HG02678 (cell line): ENCODE results near the gene SRSF12.
"Not testable (repeated sequence)": the region's sequence is repeated elsewhere in the genome, so short reads cannot be mapped to it uniquely, and the experiment has no call there.

Experiments used
- ATAC-seq: cut with Tn5 transposase; IDR thresholded peaks from one replicate; pipeline ENCODE4 v1.9.1; 2021; ENCODE audit warnings: mild to moderate bottlenecking, moderate library complexity; ENCODE audit not compliant: unreplicated experiment

The SRSF12 gene

GRCh38 chr6:89131599-89131998 is 13.7 kb upstream of the SRSF12 start:
- ATAC-seq = no peak

DNA sequence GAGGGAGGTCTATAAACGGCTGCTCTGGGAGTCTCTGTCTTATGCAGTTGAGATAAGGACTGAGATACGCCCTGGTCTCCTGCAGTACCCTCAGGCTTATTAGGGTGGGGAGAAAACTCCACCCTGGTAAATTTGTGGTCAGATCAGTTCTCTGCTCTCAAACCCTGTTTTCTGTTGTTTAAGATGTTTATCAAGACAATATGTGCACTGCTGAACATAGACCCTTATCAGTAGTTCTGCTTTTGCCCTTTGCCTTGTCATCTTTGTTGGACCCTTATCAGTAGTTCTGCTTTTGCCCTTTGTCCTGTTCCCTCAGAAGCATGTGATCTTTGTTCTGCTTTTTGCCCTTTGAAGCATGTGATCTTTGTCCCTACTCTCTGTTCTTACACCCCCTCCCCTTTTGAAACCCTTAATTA is 10.4 kb upstream of the SRSF12 start:
- ATAC-seq = not testable (repeated sequence)

DNA sequence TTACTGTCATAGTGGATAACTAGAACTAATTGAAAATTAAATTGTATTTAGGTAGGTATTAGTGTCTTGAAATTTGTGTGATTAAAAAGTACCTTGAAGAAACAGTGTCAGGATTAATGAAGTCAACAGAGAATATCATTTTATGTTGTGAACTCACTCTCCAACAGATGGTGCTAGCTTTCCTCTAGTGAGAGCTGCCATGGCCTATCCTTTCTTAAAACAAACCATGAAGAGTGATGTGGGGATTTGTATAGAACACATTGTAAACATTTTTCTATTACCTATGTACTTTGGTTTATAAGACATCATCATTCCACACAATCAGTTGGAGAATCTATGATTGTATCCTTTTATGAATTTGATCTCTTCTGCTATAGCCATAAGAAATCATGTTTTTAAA is 4.8 kb upstream of the SRSF12 start:
- ATAC-seq = peak; percentile 64

DNA sequence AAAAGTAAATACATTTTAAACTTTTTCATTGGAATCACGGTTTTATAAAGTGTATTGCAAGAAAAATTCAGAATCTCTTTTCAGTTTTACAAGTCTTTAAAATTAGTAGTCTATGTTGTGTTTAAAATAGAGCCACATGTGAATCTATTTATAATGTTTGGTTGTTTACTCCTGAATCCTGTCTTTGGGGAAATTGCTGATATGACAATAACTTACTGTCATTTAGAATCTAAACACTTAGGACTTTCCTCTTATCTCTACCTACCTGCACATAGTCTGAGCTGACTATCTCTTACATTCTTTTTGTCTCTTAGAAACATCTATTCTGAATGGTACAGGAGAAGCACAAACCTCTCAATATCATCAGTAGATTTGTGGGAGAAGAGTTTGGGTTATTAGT is 4.1 kb upstream of the SRSF12 start:
- no peak for ATAC-seq

DNA sequence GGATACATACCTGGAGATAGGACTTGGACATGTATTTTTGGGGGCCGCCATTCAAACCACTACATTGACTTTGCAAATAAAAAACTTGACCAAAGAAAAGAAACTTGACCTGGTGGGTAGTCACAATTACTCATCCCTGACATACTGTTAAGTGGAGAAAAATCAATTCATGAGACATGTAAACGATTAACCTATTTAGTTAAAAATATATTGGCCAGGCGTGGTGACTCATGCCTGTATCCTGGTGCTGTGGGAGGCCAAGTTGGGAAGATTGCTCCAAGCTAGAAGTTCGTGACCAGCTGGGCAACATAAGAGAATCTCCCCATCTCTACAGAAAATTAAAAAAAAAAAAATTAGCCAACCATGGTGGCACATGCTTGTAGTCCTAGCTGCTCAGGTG is 2.5 kb upstream of the SRSF12 start:
- no peak for ATAC-seq

DNA sequence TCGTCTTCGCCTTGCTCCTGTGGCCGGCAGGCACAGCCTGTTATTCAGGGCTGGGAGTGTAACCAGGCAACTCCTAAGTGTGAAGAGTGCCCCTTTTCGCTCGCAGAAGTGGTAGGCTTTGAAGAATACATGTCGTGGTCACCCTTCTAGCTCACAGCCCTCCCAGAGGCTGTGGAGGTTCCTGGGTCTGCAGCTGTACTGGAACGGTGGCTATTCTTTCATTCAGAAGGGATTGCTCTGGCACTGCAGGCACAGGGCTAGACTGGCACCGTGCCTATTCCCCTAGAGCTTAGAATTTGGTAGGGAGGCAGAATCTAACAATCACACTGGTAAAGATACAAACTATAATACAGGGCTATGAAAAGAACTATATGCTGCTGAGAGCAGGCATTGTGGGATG is 1.1 kb upstream of the SRSF12 start:
- no peak for ATAC-seq

DNA sequence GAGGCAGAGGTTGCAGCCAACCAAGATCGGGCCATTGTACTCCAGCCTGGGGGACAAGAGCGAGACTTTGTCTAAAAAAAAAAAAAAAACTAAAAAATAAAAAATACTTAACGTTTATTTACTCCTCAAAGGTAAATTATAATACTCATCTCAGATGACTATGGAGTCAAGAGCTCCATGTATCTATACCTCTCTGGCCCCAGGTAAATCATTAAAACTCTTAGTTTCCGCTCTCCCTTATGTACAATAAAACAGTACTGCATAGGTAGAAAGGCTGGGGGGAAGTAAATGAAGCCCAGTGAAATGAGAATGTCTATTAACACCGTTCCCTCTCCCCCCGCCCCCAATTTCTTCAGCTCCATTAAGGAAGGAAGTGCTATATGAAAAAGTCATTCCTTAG is 1.2 kb downstream of the SRSF12 start:
- ATAC-seq = no peak

DNA sequence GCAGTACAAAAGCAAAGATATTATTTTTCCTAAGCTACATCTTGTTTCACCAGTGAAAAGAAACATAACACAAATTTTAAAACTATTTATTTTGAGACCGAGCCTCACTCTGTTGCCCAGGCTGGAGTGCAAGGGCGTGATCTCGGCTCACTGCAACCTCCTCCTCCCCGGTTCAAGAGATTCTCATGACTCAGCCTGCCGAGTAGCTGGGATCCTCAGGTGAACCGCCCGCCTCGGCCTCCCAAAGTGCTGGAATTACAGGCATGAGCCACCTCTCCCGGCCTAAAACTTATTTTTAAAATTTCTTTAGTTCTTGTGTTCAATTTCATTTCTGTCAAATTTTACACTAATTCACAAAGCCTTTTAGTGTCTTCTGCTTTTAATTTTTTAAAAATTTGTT is 5.9 kb downstream of the SRSF12 start:
- no peak for ATAC-seq

GRCh38 chr6:89110284-89110683 is 7.6 kb downstream of the SRSF12 start:
- ATAC-seq = no peak

- ATAC-seq = no peak
Measured at GRCh38 chr6:89100114-89100513, 17.8 kb downstream of the SRSF12 start.

DNA sequence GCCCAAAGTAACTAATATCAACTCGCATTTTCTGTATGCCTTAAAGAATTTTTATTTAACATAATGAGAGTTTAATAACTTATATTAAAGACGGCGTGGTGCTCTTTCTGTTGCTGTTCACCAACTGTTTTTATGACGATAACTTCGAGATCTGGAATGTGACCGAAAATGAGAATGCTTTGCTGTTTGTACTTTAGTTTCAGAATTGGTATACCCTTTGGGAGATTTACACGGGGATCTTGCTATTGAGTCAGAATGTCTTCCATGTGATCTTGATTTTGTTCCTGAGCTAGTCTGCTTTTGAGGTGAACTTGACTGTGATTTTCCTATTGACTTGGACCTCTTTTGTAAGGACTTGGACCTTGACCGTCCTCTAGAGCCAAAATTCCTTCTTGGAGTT is 19.4 kb downstream of the SRSF12 start:
- ATAC-seq = no peak

DNA sequence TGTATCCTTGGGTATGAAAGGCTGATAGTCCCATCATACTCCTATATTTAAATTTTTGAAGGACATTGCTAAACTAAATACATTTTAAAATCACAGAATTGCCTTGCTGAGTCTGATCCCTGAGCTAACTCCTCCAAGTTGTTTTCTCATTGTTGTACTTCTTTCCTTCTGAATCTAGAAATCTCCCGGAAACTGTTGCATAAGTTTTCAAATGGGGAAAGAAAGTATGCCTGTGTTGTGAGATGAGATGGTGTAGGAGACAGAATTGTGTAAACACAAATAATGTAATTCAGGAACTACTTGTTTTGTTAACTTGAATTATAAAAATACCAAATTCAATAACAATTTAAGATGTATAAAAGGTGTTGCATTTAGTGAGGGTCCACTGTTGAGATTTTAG is 30.0 kb downstream of the SRSF12 start:
- ATAC-seq = no peak

DNA sequence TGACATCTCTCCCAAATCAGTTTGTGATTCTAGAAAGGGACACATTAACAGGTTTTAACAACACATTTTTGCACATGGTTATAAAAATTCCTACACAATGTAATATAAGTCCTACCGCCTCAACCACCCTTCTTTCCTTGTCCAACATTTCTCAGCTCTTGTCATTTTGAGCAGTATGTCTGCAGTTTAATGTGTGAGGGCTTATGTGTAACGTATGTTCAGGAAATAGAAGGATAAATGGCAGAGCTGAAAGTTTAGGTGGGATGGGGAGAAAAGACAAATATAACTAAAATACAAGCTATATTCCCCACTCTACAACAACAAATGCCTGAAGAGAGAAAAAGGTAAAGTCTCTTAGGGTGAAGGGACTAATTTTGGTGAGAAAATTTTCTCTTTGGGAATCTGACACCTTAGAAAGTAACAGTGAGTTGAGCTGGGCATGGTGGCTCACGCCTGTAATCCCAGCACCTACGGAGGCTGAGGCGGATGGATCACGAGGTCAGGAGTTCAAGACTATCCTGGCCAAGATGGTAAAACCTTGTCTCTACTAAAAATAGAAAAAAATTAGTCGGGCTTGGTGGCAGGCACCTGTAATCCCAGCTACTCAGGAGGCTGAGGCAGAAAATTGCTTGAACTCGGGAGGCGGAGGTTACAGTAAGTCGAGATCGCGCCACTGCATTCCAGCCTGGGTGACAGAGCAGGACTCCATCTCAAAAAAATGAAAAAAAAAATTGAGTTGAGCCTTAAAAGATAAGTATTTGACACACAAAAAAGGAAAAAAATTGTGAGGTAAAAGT is 32.3 kb downstream of the SRSF12 start:
- ATAC-seq = no peak

GRCh38 chr6:89084954-89085353 is 32.9 kb downstream of the SRSF12 start:
- ATAC-seq = no peak

DNA sequence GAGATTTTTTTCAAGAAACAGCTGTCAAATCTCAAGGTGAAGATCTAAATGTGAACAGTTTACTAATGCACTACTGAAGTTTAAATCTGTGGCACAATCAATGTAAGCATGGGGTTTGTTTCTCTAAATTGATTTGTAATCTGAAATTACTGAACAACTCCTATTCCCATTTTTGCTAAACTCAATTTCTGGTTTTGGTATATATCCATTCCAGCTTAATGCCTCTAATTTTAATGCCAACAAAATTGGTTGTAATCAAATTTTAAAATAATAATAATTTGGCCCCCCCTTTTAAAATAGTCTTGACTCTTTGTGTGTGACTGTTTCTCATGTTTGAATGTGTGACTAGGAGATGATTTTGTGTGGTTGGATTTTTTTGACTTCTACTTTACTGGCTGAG is 33.3 kb downstream of the SRSF12 start:
- no peak for ATAC-seq

DNA sequence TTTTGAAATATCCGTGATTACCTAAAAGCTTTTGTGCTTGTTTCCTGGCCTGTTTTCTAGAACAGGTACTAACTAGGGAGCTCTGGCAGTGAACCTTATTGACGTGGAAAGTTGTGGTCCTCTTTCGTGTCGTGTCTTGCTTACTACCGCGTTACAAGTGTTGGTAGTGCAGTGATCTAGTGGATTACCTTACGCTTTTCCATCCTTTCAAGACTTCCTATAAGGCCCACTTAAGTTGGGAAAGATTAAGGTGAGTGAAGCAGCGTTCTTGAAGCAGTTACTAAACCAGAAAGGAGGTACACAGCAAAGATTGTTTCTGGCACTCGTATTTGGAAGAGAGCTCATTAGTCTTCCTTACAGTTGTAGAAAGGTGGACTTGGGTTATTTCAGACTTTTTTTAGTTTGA is 35.4 kb downstream of the SRSF12 start:
- no peak for ATAC-seq

- ATAC-seq = peak; percentile 62
Measured at GRCh38 chr6:89081423-89082322, 36.2 kb downstream of the SRSF12 start.

- ATAC-seq = peak; percentile 0
Measured at GRCh38 chr6:89081129-89081422, 36.8 kb downstream of the SRSF12 start.

DNA sequence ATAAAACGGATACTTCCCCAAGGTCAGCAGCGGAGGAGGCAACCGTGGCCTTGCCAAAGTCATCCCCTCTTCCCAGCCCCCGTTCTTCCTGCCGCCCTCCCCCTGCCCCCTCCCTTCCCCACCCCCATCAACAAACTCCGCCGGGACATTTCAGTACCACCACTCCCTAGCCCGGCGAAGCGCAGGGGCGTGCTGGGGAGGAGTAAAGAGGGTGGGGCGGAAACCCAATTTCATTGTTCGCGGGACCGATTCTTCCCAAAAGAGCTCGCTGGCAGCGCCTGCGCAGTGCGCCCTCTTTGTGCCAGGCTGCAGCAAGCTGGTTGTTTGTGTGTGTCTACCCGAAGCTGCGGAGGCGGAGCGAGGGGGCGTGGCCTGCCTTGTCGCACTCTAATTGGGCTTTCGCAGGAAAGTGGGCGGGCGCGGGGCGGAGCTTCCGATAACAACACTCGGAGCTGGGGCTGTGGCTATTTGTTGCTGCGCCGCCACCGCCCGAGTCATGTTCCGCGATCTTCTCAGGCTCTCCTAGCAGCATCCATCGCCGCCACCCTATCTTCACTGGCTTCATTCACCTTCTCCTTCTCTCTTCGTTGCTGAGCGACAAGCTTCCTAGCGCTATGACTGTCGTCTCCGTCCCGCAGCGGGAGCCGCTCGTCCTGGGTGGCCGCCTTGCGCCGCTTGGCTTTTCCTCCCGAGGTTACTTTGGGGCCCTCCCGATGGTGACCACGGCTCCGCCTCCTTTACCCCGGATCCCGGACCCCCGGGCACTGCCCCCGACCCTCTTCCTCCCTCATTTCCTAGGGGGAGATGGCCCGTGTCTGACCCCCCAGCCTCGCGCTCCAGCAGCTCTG is 37.4 kb downstream of the SRSF12 start, which contains the start of gene PNRC1:
Gene PNRC1 (plus strand): TSS at position 471 of the 848 bp plus-strand sequence. CDS start 144 bp downstream, at position 615.
- ATAC-seq = peak; percentile 75

DNA sequence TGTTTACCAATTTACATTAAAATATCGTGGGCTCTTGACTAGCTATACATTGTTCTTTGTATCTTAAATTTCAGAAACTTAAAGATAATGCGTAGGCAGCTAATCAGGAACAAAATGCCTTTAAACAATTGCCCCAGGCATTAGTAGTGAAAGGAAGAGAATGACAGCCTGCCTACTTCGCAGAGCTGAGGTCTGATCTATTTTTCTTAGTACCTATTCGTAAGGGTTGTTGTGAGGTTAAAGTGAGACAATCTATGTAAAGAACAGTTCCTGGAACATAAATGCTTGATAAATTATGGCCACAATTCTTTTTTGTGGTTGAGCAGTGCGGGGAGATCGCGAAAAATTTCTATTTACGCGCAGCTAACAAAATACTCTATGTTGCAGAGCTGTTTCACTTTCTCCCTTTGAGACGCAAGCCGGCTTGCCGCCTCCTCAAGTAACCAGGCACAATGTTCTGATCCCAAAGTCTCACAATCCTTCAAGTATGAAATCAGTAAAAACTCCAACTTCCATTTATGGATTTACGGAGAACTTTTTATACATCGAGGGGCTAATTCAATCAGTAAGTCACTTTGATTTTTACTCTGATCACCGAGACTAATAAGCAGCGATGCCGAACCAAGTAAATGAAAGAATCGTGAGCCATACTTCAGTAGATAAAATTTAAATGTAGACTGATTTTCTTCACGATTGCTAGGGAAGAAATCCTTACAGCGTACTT is 38.2 kb downstream of the SRSF12 start:
- no peak for ATAC-seq

DNA sequence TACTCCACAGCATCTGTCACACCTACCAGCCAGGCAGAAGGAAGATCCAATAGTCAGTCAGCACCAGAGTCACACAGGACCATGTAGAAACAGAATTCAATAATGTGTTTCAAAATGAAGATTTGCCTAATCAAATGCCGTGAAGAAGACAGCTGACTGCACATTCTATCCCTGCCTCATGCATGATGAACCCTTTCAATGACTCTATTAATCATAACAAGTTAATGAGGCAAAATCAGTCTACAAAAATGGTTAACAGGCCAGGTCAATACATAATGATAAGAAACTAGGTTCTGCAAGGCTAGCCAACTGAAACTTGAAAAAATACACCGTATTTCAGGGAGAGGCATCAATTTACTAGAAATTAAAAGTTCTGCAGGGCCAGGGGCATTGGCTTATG is 44.0 kb downstream of the SRSF12 start:
- ATAC-seq = no peak
